Left lung (tissue), 10 donors: Measurements from ENCODE around the gene CERKL. TPM values are rescaled to one million over a fixed set of nuclear protein-coding genes. Genes with fewer than 3 reads are reported as not detected.

Source experiments
- ATAC-seq: fragments of 200-7000 bp; cut with Tn5 transposase; one replicate; pipeline ENCODE4 v1.9.1; 2020; ENCODE audit warnings: moderate library complexity
- DNase-seq, 4 donors: peaks; one replicate each; pipeline ENCODE4 v3.0.0-alpha.2; 2013 to 2020
- H3K27ac ChIP-seq, 2 donors: fragments of 200-600 bp; sonication (generic) in 1 of 2; one replicate each; pipeline versions ENCODE4 v1.5.0 to v1.8.0; 2020 to 2021
- H3K27me3 ChIP-seq, 2 donors: fragments of 200-600 bp; sonication (generic) in 1 of 2; one replicate each; pipeline versions ENCODE4 v1.5.0 to v1.8.0; 2020 to 2021
- H3K36me3 ChIP-seq, 2 donors: fragments of 200-600 bp; sonication (generic) in 1 of 2; one replicate each; pipeline versions ENCODE4 v1.5.0 to v1.8.0; 2020 to 2021
- H3K4me1 ChIP-seq, 2 donors: fragments of 200-600 bp; one replicate each; pipeline ENCODE4 v1.8.0; 2021
- H3K4me3 ChIP-seq, 2 donors: fragments of 200-600 bp; sonication (generic) in 1 of 2; one replicate each; pipeline versions ENCODE4 v1.5.0 to v1.8.0; 2020 to 2021; ENCODE audit warnings: mild to moderate bottlenecking in 1 of 2
- H3K9me3 ChIP-seq, 2 donors: fragments of 200-600 bp; sonication (generic) in 1 of 2; one replicate each; pipeline versions ENCODE4 v1.5.0 to v1.8.0; 2020 to 2021
- intact Hi-C, 2 donors: fragments of 100-400 bp; cut with DNase I; formaldehyde crosslinking; loops; one replicate each; pipeline versions ENCODE4 v1.11.2 to v1.14.2; 2022
- polyA plus RNA-seq, 6 donors: library from polyadenylated mRNA; unstranded; fragments of 120-200 nt; gene quantifications; one replicate each; pipeline ENCODE4 v1.2.1, GENCODE V29; 2013; ENCODE audit not compliant: insufficient read length in 6 of 6
- total RNA-seq, 2 donors: library from RNA; stranded (reverse); fragmentation: NEBNext Ultra II Directional; extraction: Animal tissue kit (Norgen Biotek cat#: 25700); gene quantifications; one replicate each; pipeline ENCODE4 v1.2.1, GENCODE V29; 2021
- TF ChIP-seq, protein P1 (sequence below), 2 donors: fragments of 200-600 bp; sonication (generic) in 1 of 2; IDR thresholded peaks; one replicate each; pipeline versions ENCODE4 v1.5.0 to v1.8.0; 2021; ENCODE audit warnings: antibody characterized with exemption in 2 of 2
- donor health status: DM: no; HTN: yes; CAD: no.
- donor health status: DM: no; HTN: no; CAD: no.

Gene CERKL
- total and polyA plus RNA-seq, 8 donors, result 0.41 to 10.1 (median 7.6) TPM

DNA sequence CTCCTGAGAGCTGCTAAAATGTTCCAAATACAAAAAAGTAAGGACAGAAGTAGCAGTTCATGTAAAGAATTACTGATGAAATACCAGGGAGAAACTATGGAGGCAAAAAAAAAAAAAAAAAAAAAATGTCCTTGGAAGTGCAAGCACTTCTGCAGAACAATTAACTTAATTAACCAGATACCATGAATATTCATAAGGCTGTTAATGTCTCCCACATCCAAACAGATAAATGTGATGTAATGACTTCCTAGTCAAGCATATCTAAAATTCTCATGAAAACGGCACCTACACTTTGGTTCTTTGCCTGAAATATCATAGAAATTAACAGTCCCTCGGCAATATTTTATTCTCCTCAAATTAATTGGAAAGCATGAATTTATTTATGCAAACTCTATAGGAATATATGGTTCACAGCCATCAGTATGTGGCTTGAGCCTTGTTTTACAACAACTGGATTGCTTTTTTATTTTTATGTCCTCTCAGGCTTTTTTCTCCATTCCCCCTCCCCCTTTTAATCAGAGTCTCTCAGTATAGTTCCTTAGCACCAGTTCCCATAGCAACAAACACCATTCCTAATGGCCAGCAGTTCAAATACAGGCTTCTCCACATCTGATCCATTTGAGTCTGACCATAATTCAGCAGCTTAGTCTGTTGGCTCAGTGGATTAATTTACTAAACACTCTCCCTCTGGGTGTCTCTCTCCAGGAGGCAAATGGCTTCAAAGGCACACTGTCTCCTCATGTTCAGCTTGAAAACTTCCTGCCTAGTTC, 102.7 kb downstream of the CERKL start:
- Histone ChIP-seq H3K36me3 (no peaks in the 10 kb centered on the region), H3K9me3 (no peaks in the 10 kb centered on the region), H3K27ac (no peak overlapping the region), H3K27me3 (no peaks in the 10 kb centered on the region), H3K4me3 (no peak overlapping the region), H3K4me1 (no peaks in the 10 kb centered on the region)
- DNase-seq, result no peak
- ATAC-seq, result no peak
- TF ChIP-seq, protein P1, sequence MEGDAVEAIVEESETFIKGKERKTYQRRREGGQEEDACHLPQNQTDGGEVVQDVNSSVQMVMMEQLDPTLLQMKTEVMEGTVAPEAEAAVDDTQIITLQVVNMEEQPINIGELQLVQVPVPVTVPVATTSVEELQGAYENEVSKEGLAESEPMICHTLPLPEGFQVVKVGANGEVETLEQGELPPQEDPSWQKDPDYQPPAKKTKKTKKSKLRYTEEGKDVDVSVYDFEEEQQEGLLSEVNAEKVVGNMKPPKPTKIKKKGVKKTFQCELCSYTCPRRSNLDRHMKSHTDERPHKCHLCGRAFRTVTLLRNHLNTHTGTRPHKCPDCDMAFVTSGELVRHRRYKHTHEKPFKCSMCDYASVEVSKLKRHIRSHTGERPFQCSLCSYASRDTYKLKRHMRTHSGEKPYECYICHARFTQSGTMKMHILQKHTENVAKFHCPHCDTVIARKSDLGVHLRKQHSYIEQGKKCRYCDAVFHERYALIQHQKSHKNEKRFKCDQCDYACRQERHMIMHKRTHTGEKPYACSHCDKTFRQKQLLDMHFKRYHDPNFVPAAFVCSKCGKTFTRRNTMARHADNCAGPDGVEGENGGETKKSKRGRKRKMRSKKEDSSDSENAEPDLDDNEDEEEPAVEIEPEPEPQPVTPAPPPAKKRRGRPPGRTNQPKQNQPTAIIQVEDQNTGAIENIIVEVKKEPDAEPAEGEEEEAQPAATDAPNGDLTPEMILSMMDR (IDR thresholded peaks at IDR 0.05), result no peak
- intact Hi-C loops, result no loop called here

DNA sequence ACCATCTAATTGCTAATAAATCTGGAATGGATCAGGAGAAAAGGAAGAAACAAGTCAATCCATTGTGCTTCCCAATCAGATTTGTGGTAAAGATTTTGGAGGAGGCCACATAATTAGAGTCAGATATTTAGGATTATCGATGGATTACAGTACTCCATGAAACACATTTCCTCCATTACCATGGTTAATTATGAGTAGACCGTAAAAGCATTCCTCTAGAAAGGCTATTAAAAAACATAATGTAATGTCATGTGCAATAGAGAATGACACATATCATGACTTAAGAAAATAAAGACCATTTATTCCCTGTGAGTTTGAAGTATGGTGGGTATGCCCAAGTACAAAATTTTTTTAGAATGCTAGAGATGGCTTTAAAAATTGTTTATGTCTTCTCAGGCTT, 103.7 kb downstream of the CERKL start:
- ATAC-seq, result no peak
- Histone ChIP-seq H3K27me3 (no peaks in the 10 kb centered on the region), H3K4me1 (no peaks in the 10 kb centered on the region), H3K9me3 (no peaks in the 10 kb centered on the region), H3K36me3 (no peaks in the 10 kb centered on the region), H3K4me3 (no peak overlapping the region), H3K27ac (no peak overlapping the region)
- TF ChIP-seq, protein P1 (IDR thresholded peaks at IDR 0.05), result no peak
- DNase-seq, result no peak
- intact Hi-C loops, result no loop called here

DNA sequence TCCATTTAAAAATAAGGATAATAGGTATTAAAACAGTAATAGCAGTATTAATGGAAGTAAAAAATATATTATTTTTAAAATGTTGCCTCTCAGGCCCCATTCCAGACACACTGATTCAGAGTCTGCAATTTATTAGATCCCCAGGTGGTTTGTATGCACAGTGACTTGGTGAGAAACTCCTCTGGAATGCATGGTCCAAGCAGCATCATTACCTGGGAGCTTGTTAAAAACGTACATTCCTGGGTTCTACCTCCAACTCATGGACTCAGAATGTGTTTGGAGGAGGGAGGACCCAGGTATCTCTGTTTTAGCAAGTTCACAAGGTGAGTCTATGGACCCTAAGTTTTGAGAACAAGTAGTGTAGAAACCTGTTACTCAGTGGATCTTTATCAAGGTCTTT, 104.1 kb downstream of the CERKL start:
- Histone ChIP-seq H3K27me3 (no peaks in the 10 kb centered on the region), H3K4me1 (no peaks in the 10 kb centered on the region), H3K9me3 (no peaks in the 10 kb centered on the region), H3K27ac (no peak overlapping the region), H3K4me3 (no peak overlapping the region), H3K36me3 (no peaks in the 10 kb centered on the region)
- DNase-seq (no peak), ATAC-seq (no peak)
- TF ChIP-seq, protein P1 (IDR thresholded peaks at IDR 0.05), result no peak
- intact Hi-C loops, result no loop called here

DNA sequence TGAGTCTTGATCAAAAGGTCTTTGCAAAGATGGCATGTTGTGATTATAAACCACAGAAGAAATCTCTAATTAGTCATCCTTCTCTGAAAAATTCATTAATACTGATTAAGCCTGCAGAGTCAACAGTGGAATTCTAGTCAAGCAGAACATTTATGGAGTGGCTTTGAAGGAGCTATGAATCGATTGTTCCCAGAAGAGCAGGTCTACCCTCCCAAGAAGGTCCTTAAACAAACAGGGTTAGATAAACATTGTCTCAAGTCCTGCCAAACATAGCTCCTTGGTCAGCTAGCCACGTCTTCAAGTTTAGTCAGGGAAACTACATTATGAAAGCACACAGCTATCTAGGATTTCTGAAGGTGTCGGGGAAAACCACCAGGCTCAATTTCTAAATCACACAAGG, 110.8 kb downstream of the CERKL start:
- H3K9me3 ChIP-seq, result no peaks in the 10 kb centered on the region
- H3K27me3 ChIP-seq, result no peaks in the 10 kb centered on the region
- intact Hi-C loops, result no loop called here
- no peaks in the 10 kb centered on the region for H3K4me1 ChIP-seq
- ATAC-seq (peak; percentile 53), DNase-seq (no peak)
- TF ChIP-seq, protein P1 (IDR thresholded peaks at IDR 0.05), result no peak
- H3K4me3 ChIP-seq, result no peak overlapping the region
- no peak overlapping the region for H3K27ac ChIP-seq
- no peaks in the 10 kb centered on the region for H3K36me3 ChIP-seq

DNA sequence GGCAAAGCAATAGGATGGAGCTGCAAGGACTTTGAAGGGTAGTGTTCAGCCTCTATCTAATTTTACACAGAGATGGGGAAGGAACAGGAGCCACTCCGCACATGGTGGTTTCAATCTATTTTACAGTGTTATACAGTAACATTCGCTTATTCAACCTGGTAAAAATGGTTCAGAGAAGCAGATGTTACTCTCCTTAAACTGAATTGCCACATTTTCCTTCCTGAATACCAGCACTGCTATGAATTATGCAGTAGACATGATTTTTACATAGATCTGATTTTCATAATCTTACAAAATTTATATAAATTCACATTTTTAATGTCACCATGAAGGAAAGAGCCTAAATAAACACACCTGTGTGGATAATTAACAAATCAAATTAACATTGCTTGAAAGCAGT, 114.7 kb downstream of the CERKL start:
- Histone ChIP-seq H3K4me3 (no peak overlapping the region), H3K27ac (no peak overlapping the region), H3K36me3 (peaks cover 0 to 5% of the 10 kb centered on the region in 2 donors), H3K9me3 (no peaks in the 10 kb centered on the region), H3K4me1 (no peaks in the 10 kb centered on the region), H3K27me3 (no peaks in the 10 kb centered on the region)
- intact Hi-C loops, result no loop called here
- ATAC-seq (no peak), DNase-seq (no peak)
- TF ChIP-seq, protein P1 (IDR thresholded peaks at IDR 0.05), result no peak
